GF-D8 (cell line): ENCODE measurements around the gene SLC9A3.

Experiments
- DNase-seq: peaks from one replicate; lab custom pipeline; 2025; lab: John Stamatoyannopoulos, UW

SLC9A3 gene

GRCh38 chr5:504326-505154 lies 19.7 kb downstream of the SLC9A3 start:
- no peak for DNase-seq

- DNase-seq, result no peak
Measured at GRCh38 chr5:502325-503079, 21.7 kb downstream of the SLC9A3 start.

- no peak for DNase-seq
Measured at GRCh38 chr5:501831-502184, 22.4 kb downstream of the SLC9A3 start.

GRCh38 chr5:501105-501830 lies 23.0 kb downstream of the SLC9A3 start:
- no peak for DNase-seq

GRCh38 chr5:500491-500890 lies 23.8 kb downstream of the SLC9A3 start:
- no peak for DNase-seq

- no peak for DNase-seq
Measured at GRCh38 chr5:499233-500209, 24.7 kb downstream of the SLC9A3 start.

- DNase-seq, result no peak
Measured at GRCh38 chr5:497871-498509, 26.3 kb downstream of the SLC9A3 start.

GRCh38 chr5:497090-497700 lies 27.1 kb downstream of the SLC9A3 start:
- no peak for DNase-seq

- DNase-seq, result no peak
Measured at GRCh38 chr5:496028-496427, 28.2 kb downstream of the SLC9A3 start.

- DNase-seq, result no peak
Measured at GRCh38 chr5:494667-495255, 29.5 kb downstream of the SLC9A3 start.

- DNase-seq, result no peak
Measured at GRCh38 chr5:493758-494157, 30.5 kb downstream of the SLC9A3 start.

- no peak for DNase-seq
Measured at GRCh38 chr5:493119-493701, 31.0 kb downstream of the SLC9A3 start.

GRCh38 chr5:492314-492893 lies 31.8 kb downstream of the SLC9A3 start:
- DNase-seq, result no peak

GRCh38 chr5:491856-492155 lies 32.4 kb downstream of the SLC9A3 start:
- DNase-seq, result no peak

- DNase-seq, result no peak
Measured at GRCh38 chr5:491119-491855, 33.0 kb downstream of the SLC9A3 start.

GRCh38 chr5:490116-491106 lies 33.8 kb downstream of the SLC9A3 start:
- no peak for DNase-seq

- no peak for DNase-seq
Measured at GRCh38 chr5:489689-490080, 34.6 kb downstream of the SLC9A3 start.
